Endothelial cell (in vitro differentiated cells): ENCODE measurements around the gene EML5. TPM values are rescaled to one million over a fixed set of nuclear protein-coding genes. Genes with fewer than 3 reads are reported as not detected.

ENCODE experiments used
- DNase-seq: peaks from one replicate; pipeline ENCODE4 v3.0.0; 2021; ENCODE audit warnings: low spot score
- H3K27ac Mint-ChIP-seq: one replicate; pipeline ENCODE4 v1.8.0; 2021; ENCODE audit warnings: mixed read lengths, inconsistent platforms; ENCODE audit not compliant: unreplicated experiment
- H3K27me3 Mint-ChIP-seq: one replicate; pipeline ENCODE4 v1.8.0; 2021; ENCODE audit warnings: mild to moderate bottlenecking, moderate library complexity, mixed read lengths, inconsistent platforms; ENCODE audit not compliant: unreplicated experiment
- H3K36me3 Mint-ChIP-seq: one replicate; pipeline ENCODE4 v1.8.0; 2021; ENCODE audit warnings: mild to moderate bottlenecking, low read depth, mixed read lengths, inconsistent platforms; ENCODE audit not compliant: unreplicated experiment
- H3K4me1 Mint-ChIP-seq: one replicate; pipeline ENCODE4 v1.8.0; 2021; ENCODE audit warnings: mild to moderate bottlenecking, mixed read lengths, inconsistent platforms; ENCODE audit not compliant: unreplicated experiment
- H3K4me3 Mint-ChIP-seq: one replicate; pipeline ENCODE4 v1.8.0; 2021; ENCODE audit warnings: mild to moderate bottlenecking, mixed read lengths, inconsistent platforms; ENCODE audit not compliant: unreplicated experiment
- H3K9me3 Mint-ChIP-seq: one replicate; pipeline ENCODE4 v1.8.0; 2021; ENCODE audit warnings: mixed read lengths, inconsistent platforms; ENCODE audit not compliant: unreplicated experiment
- CTCF ChIP-seq: fragments of 200-600 bp; sonication (generic); IDR thresholded peaks from one replicate; pipeline ENCODE4 v1.5.0; 2021; ENCODE audit warnings: antibody characterized with exemption; ENCODE audit not compliant: unreplicated experiment
- total RNA-seq: library from RNA; stranded (reverse); fragmentation: NEBNext Ultra II Directional; extraction: Animal tissue kit (Norgen Biotek cat#: 25700); gene quantifications from one replicate; pipeline ENCODE4 v1.2.1, GENCODE V29; 2021; ENCODE audit not compliant: unreplicated experiment

The EML5 gene
- total RNA-seq, 1 donor from 2014 or later = 0.13 TPM

DNA sequence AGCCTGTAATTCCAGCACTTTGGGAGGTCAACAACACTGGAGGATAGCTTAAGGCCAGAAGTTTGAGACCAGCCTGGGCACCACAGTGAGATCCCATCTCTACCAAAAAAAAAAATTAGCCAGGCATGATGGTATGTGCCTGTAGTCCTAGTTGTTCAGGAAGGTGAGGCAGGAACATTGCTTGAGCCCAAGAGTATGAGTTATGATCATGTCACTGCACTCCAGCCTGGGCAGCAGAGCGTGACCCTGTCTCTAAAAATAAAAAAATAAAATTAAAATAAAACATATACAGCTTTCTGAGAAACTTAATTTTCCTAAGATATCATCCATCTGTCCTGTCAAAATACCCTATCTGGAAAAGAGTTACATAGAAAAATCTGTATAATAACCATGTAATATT is 38.9 kb downstream of the EML5 start:
- no peaks in the 10 kb centered on the region for H3K4me1 Mint-ChIP-seq
- H3K9me3 Mint-ChIP-seq = no peaks in the 10 kb centered on the region
- no peak overlapping the region for H3K27ac Mint-ChIP-seq
- no peak overlapping the region for H3K4me3 Mint-ChIP-seq
- no peak for DNase-seq
- H3K36me3 Mint-ChIP-seq = no peaks in the 10 kb centered on the region
- no peaks in the 10 kb centered on the region for H3K27me3 Mint-ChIP-seq
- no peak for TF ChIP-seq CTCF

- TF ChIP-seq CTCF = no peak
- Mint-ChIP-seq H3K9me3 (no peaks in the 10 kb centered on the region), H3K4me1 (no peaks in the 10 kb centered on the region), H3K27me3 (no peaks in the 10 kb centered on the region), H3K36me3 (no peaks in the 10 kb centered on the region), H3K4me3 (no peak overlapping the region), H3K27ac (no peak overlapping the region)
- no peak for DNase-seq
Observed at GRCh38 chr14:88750945-88751344, 41.8 kb downstream of the EML5 start.

DNA sequence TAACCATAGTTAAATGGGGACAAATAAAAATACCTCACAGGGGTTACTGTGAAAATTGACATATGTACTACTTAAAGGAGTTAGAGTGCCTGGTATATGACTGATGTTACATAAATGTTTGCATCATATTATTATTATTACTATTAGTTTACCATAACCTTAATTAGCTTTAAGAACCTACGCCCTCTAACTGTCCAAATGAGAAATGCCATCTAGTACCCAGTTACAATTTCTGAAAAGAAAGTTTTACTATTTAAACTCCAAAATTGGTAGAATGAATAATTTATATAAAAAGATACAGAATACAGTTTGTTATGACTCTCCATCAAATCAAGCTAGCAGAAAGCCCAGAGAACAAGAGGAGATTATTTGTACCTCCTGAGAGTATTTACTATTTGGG is 42.3 kb downstream of the EML5 start:
- H3K4me1 Mint-ChIP-seq = no peaks in the 10 kb centered on the region
- no peaks in the 10 kb centered on the region for H3K9me3 Mint-ChIP-seq
- H3K27me3 Mint-ChIP-seq = no peaks in the 10 kb centered on the region
- H3K36me3 Mint-ChIP-seq = no peaks in the 10 kb centered on the region
- no peak for TF ChIP-seq CTCF
- DNase-seq = no peak
- no peak overlapping the region for H3K4me3 Mint-ChIP-seq
- H3K27ac Mint-ChIP-seq = no peak overlapping the region

- H3K27me3 Mint-ChIP-seq = no peaks in the 10 kb centered on the region
Observed at GRCh38 chr14:88749139-88749538, 43.6 kb downstream of the EML5 start.

DNA sequence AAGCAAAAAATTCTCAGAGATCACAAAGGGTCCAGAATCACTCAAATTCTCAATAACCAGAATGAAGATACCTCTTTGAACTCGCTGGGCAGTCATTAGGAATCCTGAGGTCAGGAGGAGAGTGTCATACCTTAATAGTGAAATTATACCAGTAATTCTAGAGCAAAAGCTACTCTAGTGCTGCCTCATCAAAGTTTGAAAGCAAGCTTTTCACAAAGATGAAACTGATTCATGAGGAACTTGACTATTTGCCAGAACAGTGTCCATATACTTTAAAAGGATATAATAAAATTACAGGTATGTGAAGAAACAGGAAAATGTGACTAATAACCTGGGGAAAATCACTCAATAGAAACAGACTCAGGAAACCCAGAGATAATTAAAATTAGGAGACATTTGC is 44.5 kb downstream of the EML5 start:
- TF ChIP-seq CTCF = no peak
- no peak for DNase-seq
- H3K4me1 Mint-ChIP-seq = no peaks in the 10 kb centered on the region
- no peak overlapping the region for H3K4me3 Mint-ChIP-seq
- H3K9me3 Mint-ChIP-seq = no peaks in the 10 kb centered on the region
- no peaks in the 10 kb centered on the region for H3K36me3 Mint-ChIP-seq
- H3K27ac Mint-ChIP-seq = no peak overlapping the region
- no peaks in the 10 kb centered on the region for H3K27me3 Mint-ChIP-seq

More at GRCh38 chr14:88749139-88749538, 43.6 kb downstream of the EML5 start:
- Mint-ChIP-seq H3K36me3 (no peaks in the 10 kb centered on the region), H3K4me1 (no peaks in the 10 kb centered on the region), H3K27ac (no peak overlapping the region), H3K4me3 (no peak overlapping the region), H3K9me3 (no peaks in the 10 kb centered on the region)
- DNase-seq = no peak
- no peak for TF ChIP-seq CTCF
